Stimulated activated CD8-positive, alpha-beta memory T cell treated with anti-CD3 and anti-CD28 coated beads, Interleukin-12 subunit alpha, Interleukin-12 subunit beta, amount 100 ng/mL, for 24 hours (primary cell): ENCODE measurements around the gene ADAMTS9.

Experiments used
- DNase-seq: peaks from one replicate; pipeline ENCODE4 v3.0.0-alpha.2; 2020; ENCODE audit errors: extremely low read depth

The ADAMTS9 gene

DNA sequence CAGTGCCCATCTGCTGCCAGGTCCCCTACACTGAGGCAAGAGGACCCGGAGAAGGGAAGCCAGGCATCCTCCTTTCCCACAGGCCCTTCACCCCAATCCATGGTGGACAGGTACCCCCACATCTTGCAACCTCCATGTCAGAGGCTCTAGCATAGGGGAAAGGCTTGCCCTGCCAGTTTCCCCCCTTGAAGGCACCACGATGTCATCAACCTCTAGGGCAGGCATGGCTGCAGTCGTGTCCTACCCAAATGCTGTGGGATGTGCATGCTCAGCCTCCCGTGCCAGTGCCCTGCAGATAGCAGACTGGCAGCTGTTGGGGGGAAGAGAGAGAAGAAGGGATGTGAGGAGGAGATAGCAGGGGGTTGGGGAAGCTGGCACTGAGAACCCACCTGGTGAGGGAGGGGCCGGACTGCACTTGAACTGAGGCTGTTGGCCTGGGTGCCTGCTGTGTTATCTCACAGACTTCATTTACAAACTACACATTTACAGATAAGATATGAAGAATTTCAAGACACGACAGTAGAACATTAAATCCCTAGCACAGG is 197.5 kb downstream of the ADAMTS9 start:
- DNase-seq = no peak

DNA sequence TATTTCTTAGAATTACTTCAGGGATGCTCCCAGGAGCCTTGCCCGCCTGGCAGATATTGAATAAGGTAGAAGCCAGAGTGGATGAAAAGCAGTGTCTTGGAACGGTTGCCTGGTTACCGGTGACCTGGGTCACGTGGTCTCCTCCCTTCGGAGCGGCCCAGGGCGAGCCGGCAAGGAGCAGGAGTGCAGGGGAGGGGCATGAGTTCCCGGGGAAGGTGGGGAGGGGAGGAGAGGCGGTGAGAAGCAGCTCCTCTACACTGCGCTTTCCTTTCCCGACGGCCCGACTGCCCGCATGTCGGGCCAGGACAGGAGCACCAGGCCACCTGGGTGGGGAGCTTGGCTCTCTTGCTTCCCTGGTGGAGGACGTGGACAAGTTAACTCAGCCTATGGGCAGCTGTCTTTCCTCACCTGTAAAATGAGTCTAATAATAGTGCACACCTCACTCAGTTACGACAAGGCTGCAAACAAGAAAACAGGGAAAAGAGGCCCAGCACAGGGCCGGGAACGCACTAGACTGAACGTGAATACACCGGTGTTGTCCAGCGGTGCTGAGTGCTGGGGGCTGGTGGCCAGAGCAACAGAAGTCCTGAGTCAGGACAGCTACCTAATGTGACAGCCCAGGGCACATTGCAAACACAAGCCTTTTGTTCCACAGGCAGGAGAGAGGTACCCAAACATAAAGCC is 198.3 kb downstream of the ADAMTS9 start:
- DNase-seq = no peak

DNA sequence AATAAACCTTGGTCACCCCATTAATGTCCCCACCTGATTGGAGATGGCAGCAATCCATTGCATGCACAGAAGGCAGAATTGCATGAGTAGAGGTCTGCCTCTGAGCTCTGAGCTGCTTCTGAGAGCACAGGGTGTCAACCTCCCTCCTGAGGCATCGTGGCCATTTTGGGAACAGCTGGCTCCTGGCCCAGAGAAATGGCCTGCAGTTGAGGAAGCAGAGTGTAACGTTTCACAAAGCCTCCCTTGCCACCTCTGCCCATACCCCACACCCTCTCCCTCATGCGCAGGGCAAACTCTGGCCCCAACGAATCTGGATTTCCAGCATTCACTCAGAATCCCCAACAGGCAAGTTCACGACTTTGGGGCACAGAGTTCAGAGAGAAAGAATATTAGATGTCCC is 198.9 kb downstream of the ADAMTS9 start:
- DNase-seq = no peak

DNA sequence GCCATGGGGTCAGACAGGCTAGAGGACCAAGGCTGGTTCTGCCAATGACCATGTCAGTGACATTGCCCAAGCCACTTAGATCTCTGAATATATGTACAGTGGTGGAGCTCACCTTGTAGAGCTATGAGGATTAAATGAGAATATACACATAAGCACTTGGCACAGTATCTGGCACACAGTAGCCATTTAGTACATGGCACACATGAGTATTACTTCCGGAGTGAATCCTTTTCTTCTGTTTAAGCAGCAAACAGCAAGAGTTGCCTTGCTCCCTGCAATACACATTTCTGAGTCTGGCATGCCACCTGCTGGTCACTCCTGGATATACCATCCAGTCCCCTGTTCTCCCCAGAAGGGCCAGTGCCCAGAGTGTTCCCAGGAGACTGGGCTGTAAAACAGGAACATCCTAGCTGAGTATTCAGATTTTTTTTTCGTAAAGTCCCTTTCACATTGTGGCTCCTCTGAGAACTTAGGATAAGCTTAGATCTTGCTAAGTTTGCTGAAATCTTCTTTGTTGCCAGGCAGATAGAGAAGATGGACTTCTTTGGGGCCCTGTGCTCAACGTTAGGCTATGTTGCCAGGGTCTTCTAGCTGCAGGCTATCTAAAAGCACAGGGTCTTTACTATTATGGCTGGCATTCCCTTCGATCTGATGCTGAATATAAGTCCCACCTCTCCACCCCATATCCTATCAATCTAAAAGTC is 203.4 kb downstream of the ADAMTS9 start:
- DNase-seq = no peak

DNA sequence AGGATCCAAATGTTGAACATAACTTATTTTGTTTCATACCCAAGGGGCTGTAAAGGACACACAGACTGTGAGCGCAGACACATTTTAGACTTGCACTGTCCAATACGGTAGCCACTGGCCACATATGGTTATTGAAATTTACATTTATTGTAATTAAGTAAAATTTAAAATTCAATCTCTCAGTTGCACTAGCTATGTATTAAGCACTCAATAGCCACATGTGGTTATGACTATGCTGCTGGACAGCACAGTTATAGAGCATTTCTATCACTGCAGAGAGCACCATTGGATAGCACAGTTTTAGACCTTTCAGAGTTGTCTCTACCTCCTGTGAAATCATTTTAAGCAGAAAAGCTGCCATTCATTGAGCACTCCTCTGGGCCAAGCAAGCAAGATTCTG is 204.3 kb downstream of the ADAMTS9 start:
- no peak for DNase-seq

DNA sequence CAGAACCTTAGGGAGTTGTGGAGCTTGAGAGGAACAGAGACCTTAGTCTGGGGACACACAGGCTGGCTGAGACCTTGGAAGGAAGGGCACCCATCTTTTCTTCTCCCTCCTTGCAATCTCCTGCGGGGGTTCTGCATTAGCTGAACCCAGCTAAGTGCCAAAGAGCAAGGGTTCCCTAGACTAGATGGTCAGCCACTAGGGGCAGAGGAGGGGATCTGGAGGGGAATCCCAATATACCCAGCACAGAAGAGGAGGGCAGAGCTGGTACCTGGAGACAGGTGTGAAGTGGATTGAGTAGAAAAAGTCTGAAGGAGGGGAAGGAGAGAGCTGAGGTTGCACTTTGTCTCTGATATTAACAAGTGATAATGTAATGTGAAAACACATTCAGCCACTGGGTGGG is 212.8 kb downstream of the ADAMTS9 start:
- no peak for DNase-seq

DNA sequence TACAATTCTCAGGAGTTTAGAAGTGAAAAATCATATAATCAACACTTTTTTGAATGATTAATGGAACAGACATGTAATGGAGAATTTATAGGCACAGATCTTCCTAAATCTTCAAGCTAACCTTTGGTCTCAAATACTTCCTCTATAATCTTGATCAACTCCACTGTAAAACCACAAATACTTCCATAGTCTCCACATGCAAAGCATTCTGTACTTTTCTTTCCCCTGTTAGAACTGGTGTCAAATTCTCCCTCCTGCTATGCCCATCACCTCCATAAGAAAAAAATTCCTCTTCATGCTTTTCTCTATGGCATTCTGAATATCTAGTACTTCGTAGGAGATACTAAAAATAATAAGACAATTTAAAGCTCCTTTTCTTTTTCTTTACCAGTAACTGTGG is 214.3 kb downstream of the ADAMTS9 start:
- DNase-seq = no peak

DNA sequence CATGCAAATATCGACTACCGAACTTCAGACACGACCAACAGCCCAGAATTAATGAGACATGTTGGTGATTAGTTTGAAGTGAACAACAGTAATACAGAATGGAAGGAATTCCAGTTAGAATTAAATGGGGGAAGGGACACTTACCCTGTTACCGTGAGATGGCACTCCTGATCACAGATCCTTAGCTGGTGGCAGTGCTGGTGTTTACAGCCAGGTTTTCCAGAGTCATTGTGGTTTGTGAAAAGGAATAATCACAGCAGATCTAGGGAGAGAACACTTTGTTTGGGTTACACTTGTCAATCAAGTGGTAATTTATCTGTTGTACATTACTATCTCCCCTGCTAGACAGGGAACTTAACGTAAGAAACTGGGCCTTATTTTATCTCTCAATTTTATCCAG is 217.4 kb downstream of the ADAMTS9 start:
- no peak for DNase-seq

DNA sequence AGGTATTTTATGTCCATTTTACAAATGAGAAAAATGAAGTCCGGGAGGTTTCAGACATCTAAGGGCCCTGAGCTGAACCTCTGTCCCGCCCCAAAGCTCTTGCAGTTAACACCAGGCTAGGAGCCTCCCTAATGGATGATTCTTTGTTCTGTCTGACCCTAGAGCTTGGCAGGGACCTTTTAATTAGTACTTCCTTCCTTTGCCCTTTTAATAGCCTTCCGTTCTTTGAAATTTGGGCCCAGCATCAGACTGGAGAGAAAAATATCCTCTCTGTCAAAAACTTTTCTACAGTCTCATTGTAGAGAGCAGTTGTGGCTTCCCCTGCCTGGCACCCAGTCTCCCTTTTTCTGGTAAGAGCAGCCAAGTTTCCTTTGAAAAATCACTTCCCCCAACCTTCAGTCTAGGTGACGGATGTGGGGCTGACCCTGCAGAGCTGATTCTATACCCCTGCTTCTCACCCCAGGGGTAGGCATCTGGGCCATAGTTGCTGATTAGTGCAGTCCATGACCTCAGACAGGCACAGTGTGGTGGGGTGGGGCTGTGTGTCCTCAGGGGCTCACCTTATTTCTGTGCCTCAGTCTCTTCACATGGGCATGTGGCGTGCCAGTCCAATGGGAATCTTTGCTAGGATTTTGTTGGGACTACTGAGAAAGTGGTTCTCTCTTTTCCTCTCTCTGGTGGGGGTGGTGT is 220.4 kb downstream of the ADAMTS9 start:
- no peak for DNase-seq
